ENCODE measurements around the gene SLC10A7.

GRCh38 chr4:146522098-146522868 is 543 bp upstream of the SLC10A7 start:
- TF ChIP-seq, protein P1, sequence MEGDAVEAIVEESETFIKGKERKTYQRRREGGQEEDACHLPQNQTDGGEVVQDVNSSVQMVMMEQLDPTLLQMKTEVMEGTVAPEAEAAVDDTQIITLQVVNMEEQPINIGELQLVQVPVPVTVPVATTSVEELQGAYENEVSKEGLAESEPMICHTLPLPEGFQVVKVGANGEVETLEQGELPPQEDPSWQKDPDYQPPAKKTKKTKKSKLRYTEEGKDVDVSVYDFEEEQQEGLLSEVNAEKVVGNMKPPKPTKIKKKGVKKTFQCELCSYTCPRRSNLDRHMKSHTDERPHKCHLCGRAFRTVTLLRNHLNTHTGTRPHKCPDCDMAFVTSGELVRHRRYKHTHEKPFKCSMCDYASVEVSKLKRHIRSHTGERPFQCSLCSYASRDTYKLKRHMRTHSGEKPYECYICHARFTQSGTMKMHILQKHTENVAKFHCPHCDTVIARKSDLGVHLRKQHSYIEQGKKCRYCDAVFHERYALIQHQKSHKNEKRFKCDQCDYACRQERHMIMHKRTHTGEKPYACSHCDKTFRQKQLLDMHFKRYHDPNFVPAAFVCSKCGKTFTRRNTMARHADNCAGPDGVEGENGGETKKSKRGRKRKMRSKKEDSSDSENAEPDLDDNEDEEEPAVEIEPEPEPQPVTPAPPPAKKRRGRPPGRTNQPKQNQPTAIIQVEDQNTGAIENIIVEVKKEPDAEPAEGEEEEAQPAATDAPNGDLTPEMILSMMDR (IDR thresholded peaks at IDR 0.05) = peak in 1 of 6 experiments; percentile 5
- peak; percentile 52 to 76 for TF ChIP-seq POLR2A (IDR thresholded peaks at IDR 0.05)
